ENCODE data around the gene ZNF516. TPM values are rescaled to one million over a fixed set of nuclear protein-coding genes. Genes with fewer than 3 reads are reported as not detected.

Gene ZNF516
- total and polyA plus RNA-seq, 2 of the 13 experiments (the other 11 are each of a cell fraction or from before 2014, with no cell fraction given): 16.6 to 18.7 TPM

DNA sequence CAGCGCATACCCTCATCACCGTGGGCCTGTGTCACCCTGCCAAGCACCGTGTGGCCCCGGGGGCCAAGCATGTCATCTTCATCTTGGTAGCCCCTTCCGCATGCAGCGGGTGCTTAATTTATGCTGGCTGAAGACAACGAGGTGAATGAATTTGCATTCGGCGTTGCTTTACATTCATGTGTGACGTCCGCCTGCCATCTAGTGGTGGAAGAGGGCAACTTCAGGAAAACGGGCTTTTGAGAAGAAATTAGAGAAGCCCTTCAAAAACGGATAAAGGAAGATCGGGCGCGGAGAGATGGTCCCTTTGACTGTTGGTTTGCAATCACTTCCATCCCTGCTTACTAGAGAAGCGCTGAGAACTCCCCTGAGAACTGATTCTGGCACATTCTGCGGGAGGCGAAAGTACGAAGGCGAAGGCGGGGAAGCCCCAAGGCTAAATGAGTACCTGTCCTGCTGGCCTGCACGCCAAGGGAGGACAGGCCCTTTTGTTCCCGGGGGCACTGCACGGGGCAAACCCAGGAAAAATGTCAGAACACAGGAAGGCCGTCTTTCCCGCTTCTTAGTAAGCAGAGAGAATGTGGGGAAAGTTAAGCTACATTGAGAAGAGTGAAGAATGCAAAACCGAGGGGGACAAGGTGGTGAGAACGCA is 145.9 kb downstream of the ZNF516 start:
- 8% methylated on average over 25 of the region's 29 CpGs for WGBS (ENCODE audit: low lambda C conversion rate)
- H3K9ac ChIP-seq (ENCODE audit: insufficient read depth, low read depth, low read length): no peak overlapping the region
- intact Hi-C loops (cut with micrococcal nuclease; ENCODE audit: unreplicated experiment) (loop anchor here (1.0 to 5.0 kb wide), 3 partner anchors 179 to 1692 kb away; no protein-coding TSS in a partner anchor), in situ Hi-C loops (cut with HindIII; ENCODE audit: extremely low pct_ligation_motif_present, low pct_unique_long_range_greater_than_20kb) (loop anchor here (10.0 kb wide), 2 partner anchors 184 to 464 kb away; no protein-coding TSS in a partner anchor)
- FAIRE-seq (peak; percentile 74), DNase-seq (ENCODE audit: low spot score) (peak; percentile 67), ATAC-seq (peak; percentile 11)
- H3K27me3 ChIP-seq (ENCODE audit: control insufficient read depth in 1 of 2, insufficient read depth in 2 of 2, low read length in 2 of 2): peaks cover 0 to 18% of the 10 kb centered on the region in 2 experiments; a peak in 3 of 5 replicates
- H3K27ac ChIP-seq (ENCODE audit: extremely low read length, insufficient read depth, low read length): no peak overlapping the region
- peak overlapping the region; percentile 96 for H3K4me2 ChIP-seq (ENCODE audit: low read depth, low read length)
- no peaks in the 10 kb centered on the region for H3K9me3 ChIP-seq (ENCODE audit: low read length)
- ChIA-PET POLR2A (no interaction called here), CTCF (ENCODE audit: low intra/inter-chr PET ratio, low total read pairs) (interaction anchor here (1.3 to 1.9 kb wide), 2 partner anchors 180 to 464 kb away, joined by 5 to 7 read pairs; no protein-coding TSS in a partner anchor)
- no peaks in the 10 kb centered on the region for H4K20me1 ChIP-seq (ENCODE audit: insufficient read depth, low read length)
- peaks cover 49% of the 10 kb centered on the region for H3K4me1 ChIP-seq (ENCODE audit: insufficient read depth, low read length)
- no TSS peak for BruUV-seq (replicated peaks)
- no peaks in the 10 kb centered on the region for H3K79me2 ChIP-seq (ENCODE audit: insufficient read depth, low read length)
- H3K36me3 ChIP-seq (replicated peaks in 1 of 2; ENCODE audit: control insufficient read depth in 1 of 2, insufficient read depth in 2 of 2, low read length in 2 of 2): no peaks in the 10 kb centered on the region
- H2AFZ ChIP-seq (ENCODE audit: low read length): no peak overlapping the region
- H3K4me3 ChIP-seq (replicated peaks in 1 of 3; ENCODE audit: insufficient read depth in 1 of 3, low read depth in 2 of 3, low read length in 3 of 3): peak overlapping the region; percentile 20 to 69 (median 41); a peak in 5 of 6 replicates
- no peak for TF ChIP-seq HES4 (CRISPR knock-in tag; IDR thresholded peaks at IDR 0.05; ENCODE audit: borderline replicate concordance)
- 0 out of 2 replicates have a peak, but pooled peaks have one; percentile 6 for TF ChIP-seq HDAC1 (CRISPR knock-in tag; IDR thresholded peaks at IDR 0.05)
- peak; percentile 42; the same call in 1 of the 2 replicates for TF ChIP-seq THAP7 (CRISPR knock-in tag; IDR thresholded peaks at IDR 0.05)
- TF ChIP-seq ZNF547 (CRISPR knock-in tag; IDR thresholded peaks at IDR 0.05): peak; percentile 56; the same call in 1 of the 2 replicates
- 0 out of 2 replicates have a peak, but pooled peaks have one; percentile 40 for TF ChIP-seq POLR2AphosphoS2 (IDR thresholded peaks at IDR 0.05; ENCODE audit: low read depth, low read length)
- TF ChIP-seq ZNF337 (CRISPR knock-in tag; IDR thresholded peaks at IDR 0.05; ENCODE audit: borderline replicate concordance, low read depth): 0 out of 2 replicates have a peak, but pooled peaks have one; percentile 56
- no peak for TF ChIP-seq ZNF496 (CRISPR knock-in tag; IDR thresholded peaks at IDR 0.05; ENCODE audit: insufficient replicate concordance)
- no peak for TF ChIP-seq ATF7-NPFF (CRISPR knock-in tag; IDR thresholded peaks at IDR 0.05; ENCODE audit: low read depth)
- TF ChIP-seq ZNF260 (CRISPR knock-in tag; IDR thresholded peaks at IDR 0.05; ENCODE audit: borderline replicate concordance, low read depth): no peak
- no peak for TF ChIP-seq ZNF382 (CRISPR knock-in tag; IDR thresholded peaks at IDR 0.05; ENCODE audit: borderline replicate concordance)
- TF ChIP-seq HOXA3 (CRISPR knock-in tag; IDR thresholded peaks at IDR 0.05): no peak
- peak; percentile 51; the same call in 1 of the 2 replicates for TF ChIP-seq ZNF687 (CRISPR knock-in tag; IDR thresholded peaks at IDR 0.05)
- TF ChIP-seq CTCF (CRISPR knock-in tag; IDR thresholded peaks at IDR 0.05): peak; percentile 90
- TF ChIP-seq REXO4 (CRISPR knock-in tag; IDR thresholded peaks at IDR 0.05; ENCODE audit: borderline replicate concordance): no peak
- no peak for TF ChIP-seq PHF20 (CRISPR knock-in tag; IDR thresholded peaks at IDR 0.05)
- no peak for TF ChIP-seq HOXD1 (CRISPR knock-in tag; IDR thresholded peaks at IDR 0.05)
- no peak for TF ChIP-seq ZNF792 (CRISPR knock-in tag; IDR thresholded peaks at IDR 0.05)
- TF ChIP-seq U2AF1 (optimal IDR thresholded peaks at IDR 0.05; ENCODE audit: low read depth, low read length): no peak
